PC-3 (cell line): ENCODE results near the gene TEDC1. TPM values are rescaled to one million over a fixed set of nuclear protein-coding genes. Genes with fewer than 3 reads are reported as not detected.

Experiments
- ATAC-seq: fragments of 200-7000 bp; cut with Tn5 transposase; 2 replicates; pipeline ENCODE4 v1.9.1; 2020; ENCODE audit warnings: mild to moderate bottlenecking, moderate library complexity
- BruUV-seq: library from RNA; stranded (reverse); fragments of 400-500 nt; replicated peaks from 2 replicates; lab custom pipeline; 2021; lab: Mats Ljungman, UMichigan
- CTCF ChIA-PET: fragments of 300-600 bp; sonication (Branson Sonifier 250); formaldehyde crosslinking; loops from one replicate; lab custom pipeline; 2022; ENCODE audit warnings: antibody characterized with exemption; lab: Charles Lee
- POLR2A ChIA-PET: fragments of 300-600 bp; sonication (Branson Sonifier 250); formaldehyde crosslinking; loops from one replicate; lab custom pipeline; 2022; ENCODE audit warnings: antibody characterized with exemption; ENCODE audit not compliant: unreplicated experiment; lab: Charles Lee
- DNase-seq: peaks from one replicate; pipeline ENCODE4 v3.0.0-alpha.2; 2015
- H2AFZ ChIP-seq: fragments of 300-600 bp; sonication (generic); 2 replicates; pipeline ENCODE4 v1.6.0; 2016; ENCODE audit warnings: antibody characterized with exemption, low read length
- H3F3A ChIP-seq: fragments of 300-600 bp; sonication (generic); one replicate; pipeline ENCODE4 v1.6.0; 2017; ENCODE audit warnings: antibody characterized with exemption, low read length, control low read depth, mild to moderate bottlenecking; ENCODE audit not compliant: unreplicated experiment
- H3K27ac ChIP-seq: fragments of 300-600 bp; sonication (generic); 2 replicates; pipeline ENCODE4 v1.5.1; 2016; ENCODE audit warnings: mild to moderate bottlenecking, low read length
- H3K27me3 ChIP-seq: fragments of 300-600 bp; sonication (generic); 2 replicates; pipeline ENCODE4 v1.6.1; 2016; ENCODE audit warnings: low read length, mixed read lengths
- H3K36me3 ChIP-seq: fragments of 300-600 bp; sonication (generic); 2 replicates; pipeline ENCODE4 v1.6.1; 2016; ENCODE audit warnings: low read depth, mixed run types, low read length, mixed read lengths
- H3K4me1 ChIP-seq: fragments of 300-600 bp; sonication (generic); 2 replicates; pipeline ENCODE4 v1.5.1; 2016; ENCODE audit warnings: low read length; ENCODE audit not compliant: insufficient read depth
- H3K4me2 ChIP-seq: fragments of 300-600 bp; sonication (generic); 2 replicates; pipeline ENCODE4 v1.6.0; 2016; ENCODE audit warnings: low read length
- H3K4me3 ChIP-seq: fragments of 300-600 bp; sonication (generic); 2 replicates; pipeline ENCODE4 v1.5.1; 2016; ENCODE audit warnings: mild to moderate bottlenecking, low read length, mixed read lengths
- H3K79me2 ChIP-seq: fragments of 300-600 bp; sonication (generic); 2 replicates; pipeline ENCODE4 v1.6.1; 2017; ENCODE audit warnings: low read length, mixed read lengths
- H3K9ac ChIP-seq: fragments of 300-600 bp; sonication (generic); 2 replicates; pipeline ENCODE4 v1.6.0; 2016; ENCODE audit warnings: mild to moderate bottlenecking, low read length
- H3K9me2 ChIP-seq: fragments of 300-600 bp; sonication (generic); replicated peaks from 2 replicates; pipeline ENCODE4 v1.6.1; 2016; ENCODE audit warnings: mixed run types, low read length, mixed read lengths
- H3K9me3 ChIP-seq: fragments of 300-600 bp; sonication (generic); 2 replicates; pipeline ENCODE4 v1.6.1; 2016; ENCODE audit warnings: low read length, mixed read lengths
- H4K20me1 ChIP-seq: fragments of 300-600 bp; sonication (generic); 2 replicates; pipeline ENCODE4 v1.6.1; 2016; ENCODE audit warnings: low read length, mixed read lengths
- CTCF ChIP-seq: fragments of 300-600 bp; sonication (generic); conservative IDR thresholded peaks from 2 replicates; pipeline ENCODE4 v1.5.1; 2017; ENCODE audit warnings: antibody characterized with exemption, low read depth, mild to moderate bottlenecking, low read length
- EZH2 ChIP-seq: fragments of 300-600 bp; sonication (generic); IDR thresholded peaks from one replicate; pipeline ENCODE4 v1.6.1; 2017; ENCODE audit warnings: antibody characterized with exemption, mild to moderate bottlenecking, low read length; ENCODE audit not compliant: unreplicated experiment
- EZH2phosphoT487 ChIP-seq: fragments of 300-600 bp; sonication (generic); IDR thresholded peaks from 2 replicates; pipeline ENCODE4 v1.6.1; 2018; ENCODE audit warnings: mild to moderate bottlenecking, antibody characterized with exemption, low read length, borderline replicate concordance
- intact Hi-C: fragments of 100-400 bp; cut with micrococcal nuclease; formaldehyde crosslinking; loops from 2 replicates; pipeline ENCODE4 v1.9.0; 2023
- total RNA-seq: library from RNA; depleted of rRNA; stranded (reverse); fragments of >200 nt; gene quantifications from 2 replicates; pipeline ENCODE4 v1.2.3, GENCODE V29; 2014

Gene TEDC1
- total RNA-seq, 1 experiment from 2014 or later, result 66.7 TPM

DNA sequence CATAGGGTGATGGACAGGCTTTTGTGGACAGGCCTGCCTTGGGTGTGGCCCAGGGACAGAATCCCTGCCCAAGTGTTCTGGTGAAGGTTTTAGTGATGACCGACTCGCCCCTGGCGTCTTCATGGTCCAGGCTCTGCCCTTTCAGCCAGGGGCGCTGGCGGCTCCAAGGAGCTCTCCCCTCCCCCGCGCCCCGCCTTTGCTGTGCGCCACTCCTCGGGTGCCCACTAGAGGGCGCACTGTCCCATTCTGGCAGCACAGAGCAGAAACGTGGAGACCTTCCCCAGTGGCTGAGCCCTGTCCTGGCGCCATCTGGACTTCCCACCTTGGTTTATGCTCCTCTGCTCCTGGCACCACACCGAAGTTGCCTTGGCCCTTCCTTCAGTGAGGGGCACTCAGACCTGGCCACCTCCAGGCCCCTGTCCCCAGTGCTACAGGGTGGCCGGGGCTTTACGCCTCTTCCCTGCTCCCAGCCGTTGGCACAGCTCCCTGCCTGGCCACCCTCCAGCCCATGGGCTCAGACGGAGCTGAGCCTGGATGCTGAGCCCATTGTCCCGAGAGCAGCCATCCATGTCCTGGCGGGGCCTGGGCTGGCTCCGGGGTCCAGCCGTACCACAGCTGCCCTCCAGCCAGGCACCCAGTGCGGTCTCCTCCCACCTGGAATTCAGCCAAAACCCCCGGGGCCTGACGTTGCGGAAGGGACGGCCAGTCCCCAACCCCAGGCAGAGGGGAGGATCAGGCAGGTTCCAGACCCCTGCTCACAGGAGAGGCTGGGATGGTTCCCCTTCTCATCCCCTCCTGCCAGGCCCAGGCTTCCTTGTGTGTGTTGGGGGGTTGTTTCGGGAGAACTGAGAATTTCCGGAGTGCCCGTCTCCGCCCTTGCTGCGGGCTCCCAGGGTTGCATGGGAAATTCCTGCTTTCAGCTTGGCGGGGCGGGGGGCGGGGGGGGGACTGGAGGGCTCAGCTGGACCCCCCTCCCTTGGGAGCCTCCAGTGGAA, 9.9 kb upstream of the TEDC1 start:
- Histone ChIP-seq H3K9me2 (no peaks in the 10 kb centered on the region), H3K27me3 (no peaks in the 10 kb centered on the region), H3K36me3 (no peaks in the 10 kb centered on the region), H3K4me1 (peaks cover 48% of the 10 kb centered on the region), H3K4me3 (peak overlapping the region; percentile 71), H3K27ac (peak overlapping the region; percentile 100), H3K79me2 (peaks cover 8% of the 10 kb centered on the region), H4K20me1 (no peaks in the 10 kb centered on the region), H3F3A (no peaks in the 10 kb centered on the region), H3K4me2 (peak overlapping the region; percentile 99), H3K9me3 (no peaks in the 10 kb centered on the region), H3K9ac (peak overlapping the region; percentile 100), H2AFZ (peak overlapping the region; percentile 65)
- ChIA-PET POLR2A (interaction anchor here (0.6 to 1.8 kb wide), 3 partner anchors 9 to 59 kb away, joined by 3 to 18 read pairs (median 7); no protein-coding TSS in a partner anchor), CTCF (interaction anchor here (0.6 to 1.9 kb wide), 5 partner anchors 9 to 89 kb away, joined by 3 to 24 read pairs (median 10); partner anchors contain the start of gene TEDC1)
- TF ChIP-seq EZH2phosphoT487 (no peak), CTCF (peak; percentile 95), EZH2 (no peak)
- intact Hi-C loops, result no loop called here
- BruUV-seq, result TSS peak; percentile 75
- peak; percentile 44 for ATAC-seq
- peak; percentile 90 for DNase-seq

DNA sequence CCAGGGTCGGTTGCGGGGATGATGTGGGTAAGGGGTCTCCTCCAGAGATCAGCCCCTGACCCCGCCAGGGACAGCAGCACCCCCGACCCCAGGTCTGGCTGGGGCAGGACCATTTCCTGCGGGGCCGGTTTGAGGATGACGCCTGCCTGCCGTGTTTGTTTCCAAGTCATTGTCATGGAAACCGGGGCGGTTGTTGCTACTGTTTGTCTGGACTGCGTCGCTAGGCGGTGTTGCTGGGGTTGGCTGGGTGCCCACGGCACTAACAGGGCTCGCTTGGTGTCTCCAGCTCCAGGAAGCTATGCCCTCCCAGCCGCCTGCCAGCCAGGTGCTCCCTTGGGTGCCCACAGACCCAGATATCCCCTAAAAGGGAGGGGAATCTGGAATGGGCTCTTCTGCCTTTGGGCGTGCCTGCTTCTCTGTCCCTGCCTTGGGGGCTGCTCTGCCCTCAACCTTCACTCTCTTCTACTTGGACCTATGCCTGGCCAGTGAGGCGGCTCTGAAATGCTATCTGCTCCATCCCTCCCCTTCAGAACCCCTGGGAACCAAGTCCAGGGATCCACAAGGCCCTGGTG, 9.1 kb upstream of the TEDC1 start:
- ATAC-seq (peak; percentile 51), DNase-seq (peak; percentile 96)
- ChIA-PET CTCF (interaction anchor here (1.9 kb wide), 1 partner anchor 8 kb away, joined by 24 read pairs; the partner anchor contains the start of gene TEDC1), POLR2A (interaction anchor here (0.6 to 1.8 kb wide), 2 partner anchors 8 to 51 kb away, joined by 7 to 18 read pairs; no protein-coding TSS in a partner anchor)
- Histone ChIP-seq H2AFZ (no peak overlapping the region), H3K27ac (peak overlapping the region; percentile 100), H3K36me3 (no peaks in the 10 kb centered on the region), H3K9ac (peak overlapping the region; percentile 100), H3K27me3 (no peaks in the 10 kb centered on the region), H3K9me2 (no peaks in the 10 kb centered on the region), H3K4me3 (peak overlapping the region; percentile 45; the same call in 1 of the 2 replicates), H3K4me1 (peaks cover 39% of the 10 kb centered on the region), H4K20me1 (no peaks in the 10 kb centered on the region), H3K9me3 (no peaks in the 10 kb centered on the region), H3K79me2 (peaks cover 5% of the 10 kb centered on the region), H3F3A (no peaks in the 10 kb centered on the region), H3K4me2 (peak overlapping the region; percentile 99)
- TF ChIP-seq CTCF, result peak; percentile 19; the same call in 1 of the 2 replicates
- no peak for TF ChIP-seq EZH2
- TF ChIP-seq EZH2phosphoT487, result no peak
- intact Hi-C loops, result loop anchor here (1.0 kb wide), 1 partner anchor 8 kb away; no protein-coding TSS in a partner anchor
- no TSS peak for BruUV-seq
